OCI-LY1 (cell line): ENCODE results near the gene CDC123.

Experiments
- H2AFZ ChIP-seq: fragments of 200-600 bp; sonication (generic), shearing (Covaris generic); 2 replicates; pipeline ENCODE4 v1.6.0; 2014; ENCODE audit warnings: antibody characterized with exemption, mild to moderate bottlenecking, low read length
- H3F3A ChIP-seq: fragments of 200-600 bp; sonication (generic), shearing (Covaris generic); 2 replicates; pipeline ENCODE4 v1.6.0; 2014; ENCODE audit warnings: mild to moderate bottlenecking, antibody characterized with exemption, low read length, moderate library complexity; ENCODE audit not compliant: insufficient read depth
- H3K27ac ChIP-seq: fragments of 200-600 bp; sonication (generic); 2 replicates; pipeline ENCODE4 v1.5.1; 2014; ENCODE audit warnings: low read length, mixed run types, mild to moderate bottlenecking, low read depth; ENCODE audit not compliant: poor library complexity, severe bottlenecking
- H3K27me3 ChIP-seq: fragments of 200-600 bp; sonication (generic); 2 replicates; pipeline ENCODE4 v1.6.0; 2014; ENCODE audit warnings: antibody characterized with exemption, mild to moderate bottlenecking, low read length, moderate library complexity; ENCODE audit not compliant: insufficient read depth
- H3K36me3 ChIP-seq: fragments of 200-600 bp; sonication (generic); 2 replicates; pipeline ENCODE4 v1.6.1; 2014; ENCODE audit warnings: mild to moderate bottlenecking, antibody characterized with exemption, low read length, moderate library complexity, mixed read lengths; ENCODE audit not compliant: insufficient read depth
- H3K4me1 ChIP-seq: fragments of 200-600 bp; sonication (generic); 2 replicates; pipeline ENCODE4 v1.5.1; 2014; ENCODE audit warnings: mild to moderate bottlenecking, low read length, moderate library complexity; ENCODE audit not compliant: insufficient read depth, severe bottlenecking
- H3K4me2 ChIP-seq: fragments of 200-600 bp; sonication (generic), shearing (Covaris generic); 2 replicates; pipeline ENCODE4 v1.6.1; 2014; ENCODE audit warnings: low read length
- H3K4me3 ChIP-seq: fragments of 200-600 bp; sonication (generic); 2 replicates; pipeline ENCODE4 v1.5.1; 2014; ENCODE audit warnings: low read length, low read depth, mild to moderate bottlenecking, mixed read lengths; ENCODE audit not compliant: poor library complexity, severe bottlenecking
- H3K79me2 ChIP-seq: fragments of 200-600 bp; shearing (Covaris generic); 2 replicates; pipeline ENCODE4 v1.6.1; 2016; ENCODE audit warnings: mixed run types, low read length, mixed read lengths; ENCODE audit not compliant: insufficient read depth
- H3K9ac ChIP-seq: fragments of 200-600 bp; sonication (generic), shearing (Covaris generic); 2 replicates; pipeline ENCODE4 v1.6.1; 2014; ENCODE audit warnings: mild to moderate bottlenecking, low read length, mixed read lengths
- H3K9me2 ChIP-seq: fragments of 200-600 bp; sonication (generic), shearing (Covaris generic); 2 replicates; pipeline ENCODE4 v1.6.1; 2014; ENCODE audit warnings: low read depth, mild to moderate bottlenecking, low read length, mixed read lengths
- H3K9me3 ChIP-seq: fragments of 200-600 bp; shearing (Covaris generic); 2 replicates; pipeline ENCODE4 v1.6.1; 2014; ENCODE audit warnings: low read length, mixed read lengths
- H4K20me1 ChIP-seq: fragments of 200-600 bp; sonication (generic), shearing (Covaris generic); 2 replicates; pipeline ENCODE4 v1.6.0; 2016; ENCODE audit warnings: mild to moderate bottlenecking, low read length; ENCODE audit not compliant: insufficient read depth
- CTCF ChIP-seq: fragments of 200-600 bp; sonication (generic), shearing (Covaris generic); IDR thresholded peaks from 2 replicates; pipeline ENCODE4 v1.5.1; 2017; ENCODE audit warnings: mild to moderate bottlenecking, antibody characterized with exemption, low read length, moderate library complexity, mixed read lengths
- EZH2 ChIP-seq: fragments of 200-600 bp; sonication (generic), shearing (Covaris generic); IDR thresholded peaks from 2 replicates; pipeline ENCODE4 v1.8.0; 2017; ENCODE audit warnings: borderline replicate concordance, mixed run types, mild to moderate bottlenecking, antibody characterized with exemption, low read length, moderate library complexity, mixed read lengths

Gene CDC123

GRCh38 chr10:12156367-12157123 is 39.4 kb upstream of the CDC123 start:
- Histone ChIP-seq H3K9ac (no peak overlapping the region), H3K27me3 (no peaks in the 10 kb centered on the region), H3K36me3 (peaks cover 37% of the 10 kb centered on the region), H3K79me2 (no peaks in the 10 kb centered on the region), H3K9me2 (no peaks in the 10 kb centered on the region), H4K20me1 (no peaks in the 10 kb centered on the region), H3K27ac (no peak overlapping the region), H2AFZ (no peak overlapping the region), H3K4me2 (no peak overlapping the region), H3K4me1 (no peaks in the 10 kb centered on the region), H3K4me3 (no peak overlapping the region), H3F3A (no peaks in the 10 kb centered on the region), H3K9me3 (no peaks in the 10 kb centered on the region)
- TF ChIP-seq CTCF, result no peak
- no peak for TF ChIP-seq EZH2

DNA sequence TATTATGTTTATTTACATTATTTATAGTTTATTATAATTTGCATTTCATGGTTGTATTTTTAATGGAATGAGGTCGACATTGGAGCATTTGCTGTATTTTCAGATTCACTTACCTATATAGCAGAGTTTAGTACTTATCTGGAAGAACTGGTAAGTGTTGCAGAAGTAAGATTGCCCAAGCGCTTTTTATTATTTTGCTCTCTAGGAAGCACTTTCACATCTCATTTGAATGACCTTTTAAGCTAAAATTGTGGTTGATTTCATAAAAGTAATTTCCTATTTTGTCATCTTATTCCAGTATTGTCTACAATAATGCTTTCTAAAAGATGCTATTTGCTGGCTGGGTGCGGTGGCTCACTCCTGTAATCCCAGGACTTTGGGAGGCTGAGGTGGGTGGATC is 37.9 kb upstream of the CDC123 start:
- H3K27me3 ChIP-seq, result no peaks in the 10 kb centered on the region
- H3K9me2 ChIP-seq, result no peaks in the 10 kb centered on the region
- no peaks in the 10 kb centered on the region for H3F3A ChIP-seq
- no peaks in the 10 kb centered on the region for H4K20me1 ChIP-seq
- no peaks in the 10 kb centered on the region for H3K79me2 ChIP-seq
- no peak overlapping the region for H2AFZ ChIP-seq
- H3K36me3 ChIP-seq, result peaks cover 50% of the 10 kb centered on the region
- no peak overlapping the region for H3K27ac ChIP-seq
- H3K4me2 ChIP-seq, result no peak overlapping the region
- H3K4me3 ChIP-seq, result no peak overlapping the region
- H3K9me3 ChIP-seq, result no peaks in the 10 kb centered on the region
- H3K4me1 ChIP-seq, result no peaks in the 10 kb centered on the region
- no peak overlapping the region for H3K9ac ChIP-seq
- TF ChIP-seq EZH2 (no peak), CTCF (no peak)

DNA sequence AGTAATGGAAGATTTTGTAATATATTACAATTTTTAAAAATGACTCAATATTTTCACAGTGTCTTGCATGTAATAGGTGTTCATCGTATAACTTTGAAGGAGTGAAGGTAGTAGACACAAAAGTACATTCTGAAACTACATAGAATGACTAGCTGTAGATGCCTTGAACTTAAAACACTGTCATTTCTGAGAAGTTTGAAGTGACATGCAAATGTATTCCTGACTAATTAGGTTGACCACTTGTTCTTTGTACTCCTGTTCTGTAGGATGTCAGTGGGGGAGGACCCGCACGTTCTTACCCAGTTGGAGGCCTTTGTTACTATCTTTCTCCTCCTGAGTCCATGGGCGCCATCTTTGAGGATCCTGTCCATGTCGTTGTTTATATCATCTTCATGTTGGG is 35.3 kb upstream of the CDC123 start:
- no peak overlapping the region for H3K9ac ChIP-seq
- H3F3A ChIP-seq, result no peaks in the 10 kb centered on the region
- no peak overlapping the region for H2AFZ ChIP-seq
- H3K9me2 ChIP-seq, result no peaks in the 10 kb centered on the region
- H3K79me2 ChIP-seq, result no peaks in the 10 kb centered on the region
- no peaks in the 10 kb centered on the region for H3K4me1 ChIP-seq
- H3K36me3 ChIP-seq, result peaks cover 65% of the 10 kb centered on the region
- no peaks in the 10 kb centered on the region for H3K27me3 ChIP-seq
- H3K4me2 ChIP-seq, result no peak overlapping the region
- H3K9me3 ChIP-seq, result no peaks in the 10 kb centered on the region
- TF ChIP-seq EZH2 (no peak), CTCF (no peak)
- no peaks in the 10 kb centered on the region for H4K20me1 ChIP-seq
- no peak overlapping the region for H3K4me3 ChIP-seq
- H3K27ac ChIP-seq, result no peak overlapping the region
